IMR-90 (cell line): ENCODE results near the gene CALR. TPM values are rescaled to one million over a fixed set of nuclear protein-coding genes. Genes with fewer than 3 reads are reported as not detected.

ENCODE experiments used
- ATAC-seq: fragments of 200-7000 bp; cut with Tn5 transposase; 2 replicates; pipeline ENCODE4 v1.9.1; 2020; ENCODE audit warnings: low read depth, mild to moderate bottlenecking, moderate library complexity
- BruUV-seq: library from RNA; stranded (reverse); fragments of 400-500 nt; replicated peaks from 2 replicates; lab custom pipeline; 2021; lab: Mats Ljungman, UMichigan
- CTCF ChIA-PET: fragments of 300-600 bp; formaldehyde crosslinking; extraction: SDS; loops from one replicate; lab custom pipeline; 2021; ENCODE audit warnings: antibody characterized with exemption; lab: Yijun Ruan, JAX
- POLR2A ChIA-PET: fragments of 300-600 bp; sonication (Branson Sonifier 250); formaldehyde crosslinking; loops from one replicate; lab custom pipeline; 2022; ENCODE audit warnings: antibody characterized with exemption; ENCODE audit not compliant: unreplicated experiment; lab: Charles Lee
- DNase-seq: peaks from one replicate; pipeline ENCODE4 v3.0.0; 2013
- H2AFZ ChIP-seq: replicated peaks from 2 replicates; pipeline ENCODE3; 2013; ENCODE audit warnings: low read length, mild to moderate bottlenecking; ENCODE audit not compliant: poor library complexity
- H2AK5ac ChIP-seq: 2 replicates; pipeline ENCODE4 v1.6.1; 2013; ENCODE audit warnings: low read depth, low read length, inconsistent platforms
- H2AK9ac ChIP-seq: replicated peaks from 2 replicates; pipeline ENCODE3; 2013; ENCODE audit warnings: mild to moderate bottlenecking, low read depth, low read length, moderate library complexity; ENCODE audit not compliant: poor library complexity
- H2BK120ac ChIP-seq: 2 replicates; pipeline ENCODE4 v1.6.1; 2013; ENCODE audit warnings: low read depth, low read length, inconsistent platforms
- H2BK15ac ChIP-seq: 3 replicates; pipeline ENCODE4 v1.6.1; 2013; ENCODE audit warnings: low read depth, low read length, inconsistent platforms
- H2BK20ac ChIP-seq: 2 replicates; pipeline ENCODE4 v1.6.1; 2013; ENCODE audit warnings: low read depth, mild to moderate bottlenecking, inconsistent platforms, low read length, moderate library complexity
- H2BK5ac ChIP-seq: 2 replicates; pipeline ENCODE4 v1.6.1; 2013; ENCODE audit warnings: mild to moderate bottlenecking, low read depth, low read length, inconsistent platforms; ENCODE audit not compliant: poor library complexity, severe bottlenecking
- H3K14ac ChIP-seq: replicated peaks from 2 replicates; pipeline ENCODE4 v1.6.1; 2013; ENCODE audit warnings: low read depth, low read length, inconsistent platforms
- H3K18ac ChIP-seq: 2 replicates; pipeline ENCODE4 v1.6.1; 2013; ENCODE audit warnings: low read depth, low read length, control low read depth
- H3K23ac ChIP-seq: 2 replicates; pipeline ENCODE4 v1.6.1; 2013; ENCODE audit warnings: low read depth, low read length, inconsistent platforms
- H3K27ac ChIP-seq: 2 replicates; pipeline ENCODE4 v1.5.1; 2013; ENCODE audit warnings: mild to moderate bottlenecking, control low read depth, low read length; ENCODE audit not compliant: insufficient read depth
- H3K27me3 ChIP-seq: 2 replicates; pipeline ENCODE4 v1.6.1; 2013; ENCODE audit warnings: low read length; ENCODE audit not compliant: control insufficient read depth, insufficient read depth
- H3K36me3 ChIP-seq: 2 replicates; pipeline ENCODE4 v1.6.1; 2013; ENCODE audit warnings: low read length, mixed read lengths; ENCODE audit not compliant: control insufficient read depth, insufficient read depth
- H3K4ac ChIP-seq: 2 replicates; pipeline ENCODE4 v1.6.1; 2013; ENCODE audit warnings: low read depth, low read length, inconsistent platforms
- H3K4me1 ChIP-seq: 2 replicates; pipeline ENCODE4 v1.6.1; 2013; ENCODE audit warnings: low read length, mixed read lengths; ENCODE audit not compliant: control insufficient read depth, insufficient read depth
- H3K4me2 ChIP-seq: 2 replicates; pipeline ENCODE4 v1.6.1; 2013; ENCODE audit warnings: low read depth, mild to moderate bottlenecking, control low read depth, low read length, moderate library complexity
- H3K4me3 ChIP-seq: 2 replicates; pipeline ENCODE4 v1.5.1; 2013; ENCODE audit warnings: low read depth, mild to moderate bottlenecking, control low read depth, low read length, moderate library complexity; ENCODE audit not compliant: insufficient read depth
- H3K56ac ChIP-seq: 2 replicates; pipeline ENCODE4 v1.6.1; 2013; ENCODE audit warnings: low read length, inconsistent platforms; ENCODE audit not compliant: insufficient read depth; ENCODE audit errors: extremely low read depth
- H3K79me1 ChIP-seq, 2 experiments: 2 replicates each; pipeline ENCODE4 v1.6.1; 2013; ENCODE audit warnings: low read length in 2 of 2, inconsistent platforms in 1 of 2, low read depth in 1 of 2
- H3K9ac ChIP-seq: 2 replicates; pipeline ENCODE4 v1.6.1; 2013; ENCODE audit warnings: low read depth, low read length, control low read depth
- H3K9me1 ChIP-seq: 2 replicates; pipeline ENCODE4 v1.6.1; 2013; ENCODE audit warnings: low read length, inconsistent platforms; ENCODE audit not compliant: insufficient read depth
- H3K9me3 ChIP-seq: 2 replicates; pipeline ENCODE4 v1.6.1; 2013; ENCODE audit warnings: low read length; ENCODE audit not compliant: control insufficient read depth, insufficient read depth
- H4K20me1 ChIP-seq: 2 replicates; pipeline ENCODE4 v1.6.1; 2013; ENCODE audit warnings: low read length, inconsistent platforms; ENCODE audit not compliant: insufficient read depth
- H4K5ac ChIP-seq: 2 replicates; pipeline ENCODE4 v1.6.1; 2013; ENCODE audit warnings: mild to moderate bottlenecking, low read depth, low read length, control low read depth
- H4K8ac ChIP-seq, 2 experiments: 2 replicates each; pipeline ENCODE4 v1.6.1; 2013; ENCODE audit warnings: low read depth in 2 of 2, low read length in 2 of 2, control low read depth in 1 of 2, inconsistent platforms in 1 of 2
- H4K91ac ChIP-seq: 2 replicates; pipeline ENCODE4 v1.6.1; 2013; ENCODE audit warnings: low read depth, low read length, inconsistent platforms; ENCODE audit not compliant: insufficient read depth
- BHLHE40 ChIP-seq: fragments of 150-350 bp; IDR thresholded peaks from 2 replicates; pipeline ENCODE4 v1.6.1; 2016; ENCODE audit warnings: mild to moderate bottlenecking, low read depth, low read length
- ELK1 ChIP-seq: fragments of 150-350 bp; IDR thresholded peaks from 2 replicates; pipeline ENCODE4 v1.6.1; 2016; ENCODE audit warnings: low read depth, mild to moderate bottlenecking, low read length, moderate library complexity, borderline replicate concordance
- MAFK ChIP-seq: IDR thresholded peaks from 2 replicates; pipeline ENCODE4 v1.6.1; 2012; ENCODE audit warnings: low read depth, low read length, improper control_type of control experiment
- MAZ ChIP-seq: IDR thresholded peaks from 2 replicates; pipeline ENCODE4 v1.6.1; 2012; ENCODE audit warnings: low read depth, mild to moderate bottlenecking, low read length, improper control_type of control experiment, moderate library complexity, borderline replicate concordance
- RAD21 ChIP-seq: IDR thresholded peaks from 2 replicates; pipeline ENCODE4 v1.6.1; 2012; ENCODE audit warnings: low read length, improper control_type of control experiment
- RFX5 ChIP-seq: IDR thresholded peaks from 2 replicates; pipeline ENCODE4 v1.8.0; 2012; ENCODE audit warnings: low read depth, mild to moderate bottlenecking, low read length, moderate library complexity
- WGBS, 2 experiments: methylation state at CpG; one replicate each; pipeline versions ENCODE4 v1.1.5 to v1.1.7; 2013; ENCODE audit warnings: missing lambda C conversion rate in 2 of 2; ENCODE audit not compliant: insufficient read length in 1 of 2; ENCODE audit errors: extremely low coverage in 2 of 2; 5-methylcytosine and 5-hydroxymethylcytosine counted together
- dilution Hi-C: fragments of 300-500 bp; cut with HindIII; formaldehyde crosslinking; loops from one replicate; pipeline ENCODE4 v1.14.3; 2018; ENCODE audit warnings: low sequenced_read_pairs; ENCODE audit not compliant: unreplicated experiment
- in situ Hi-C: fragments of 300-500 bp; cut with MboI; formaldehyde crosslinking; loops from 3 replicates; pipeline ENCODE4 v1.14.3; 2019; ENCODE audit warnings: low sequenced_read_pairs, inconsistent platforms, mixed read lengths
- intact Hi-C: fragments of 100-400 bp; cut with micrococcal nuclease; formaldehyde crosslinking; loops from 2 replicates; pipeline ENCODE4 v1.10.0; 2022
- polyA plus RNA-seq, 3 experiments: library from polyadenylated mRNA; depleted of rRNA; stranded (reverse); fragments of >200 nt; gene quantifications; 2 replicates each; pipeline ENCODE4 v1.2.3, GENCODE V29; 2012; ENCODE audit warnings: low replicate concordance in 1 of 3
- total RNA-seq: library from RNA; depleted of rRNA; stranded (reverse); fragments of >200 nt; gene quantifications from 2 replicates; pipeline ENCODE4 v1.2.3, GENCODE V29; 2012

The CALR gene
- total and polyA plus RNA-seq, 2 of the 4 experiments (the other 2 are of a cell fraction), result 1,932 to 3,358 TPM

GRCh38 chr19:12924621-12925310 is 13.6 kb upstream of the CALR start:
- Histone ChIP-seq H3K36me3 (peaks cover 54% of the 10 kb centered on the region), H4K5ac (no peak overlapping the region), H4K20me1 (no peaks in the 10 kb centered on the region; the same call in 1 of the 2 replicates), H2BK5ac (no peak overlapping the region), H3K18ac (no peak overlapping the region), H3K9me3 (no peaks in the 10 kb centered on the region), H2AFZ (no peak overlapping the region), H2AK5ac (no peak overlapping the region), H4K91ac (no peak overlapping the region), H3K9me1 (no peaks in the 10 kb centered on the region; the same call in 1 of the 2 replicates), H3K4me1 (no peaks in the 10 kb centered on the region), H3K9ac (no peak overlapping the region), H3K27me3 (no peaks in the 10 kb centered on the region), H3K79me1 (peaks cover 3 to 25% of the 10 kb centered on the region in 2 experiments; a peak in 3 of 4 replicates), H2BK15ac (no peak overlapping the region), H3K56ac (no peak overlapping the region), H3K14ac (no peak overlapping the region), H2BK120ac (no peak overlapping the region), H2BK20ac (no peak overlapping the region), H3K4me2 (no peak overlapping the region), H3K23ac (no peak overlapping the region), H3K4ac (no peak overlapping the region), H3K27ac (no peak overlapping the region), H2AK9ac (peak overlapping the region; percentile 28), H4K8ac (no peak overlapping the region), H3K4me3 (no peak overlapping the region)
- POLR2A ChIA-PET, result no interaction called here
- in situ Hi-C loops, result no loop called here
- BruUV-seq, result no TSS peak
- intact Hi-C loops, result no loop called here
- WGBS, 2 experiments, result 92% methylated on average over 6 of the region's 29 CpGs; no CpG with 5 or more reads in 1 of the 2 experiments
- DNase-seq (no peak), ATAC-seq (no peak)
- CTCF ChIA-PET, result no interaction called here
- TF ChIP-seq RFX5, result no peak
- TF ChIP-seq MAFK, result no peak
- TF ChIP-seq RAD21, result no peak
- no peak for TF ChIP-seq ELK1
- TF ChIP-seq BHLHE40, result no peak
- no peak for TF ChIP-seq MAZ
- dilution Hi-C loops, result no loop called here
